Vagina (tissue), 2 donors: ENCODE data around the gene DYTN. TPM values are rescaled to one million over a fixed set of nuclear protein-coding genes. Genes with fewer than 3 reads are reported as not detected.

Experiments
- DNase-seq, 2 donors: peaks; one replicate each; pipeline ENCODE4 v3.0.0-alpha.2; 2017; ENCODE audit errors: extremely low spot score in 2 of 2
- H3K27ac ChIP-seq: fragments of 200-600 bp; sonication (generic); one replicate; pipeline ENCODE4 v1.5.1; 2019
- H3K27me3 ChIP-seq: fragments of 200-600 bp; sonication (generic); one replicate; pipeline ENCODE4 v1.5.1; 2019
- H3K36me3 ChIP-seq, 2 donors: fragments of 200-600 bp; sonication (generic); one replicate each; pipeline ENCODE4 v1.5.1; 2017 to 2019
- H3K4me1 ChIP-seq: fragments of 200-600 bp; sonication (generic); one replicate; pipeline ENCODE4 v1.5.1; 2019
- H3K4me3 ChIP-seq, 2 donors: fragments of 200-600 bp; sonication (generic); 1 replicate in 1 of 2; 2 replicates in 1 of 2; pipeline ENCODE4 v1.5.1; 2016 to 2019
- H3K9me3 ChIP-seq: fragments of 200-600 bp; sonication (generic); one replicate; pipeline ENCODE4 v1.5.1; 2019
- POLR2A ChIP-seq, 2 donors: fragments of 450-650 bp; IDR thresholded peaks; one replicate each; pipeline ENCODE4 v1.6.1; 2017; ENCODE audit warnings: antibody characterized with exemption in 2 of 2, mild to moderate bottlenecking in 2 of 2, moderate library complexity in 2 of 2
- POLR2AphosphoS5 ChIP-seq, 2 donors: sonication (generic); formaldehyde crosslinking; IDR thresholded peaks; one replicate each; pipeline ENCODE4 v1.9.0; 2017; ENCODE audit warnings: antibody characterized with exemption in 2 of 2, mild to moderate bottlenecking in 2 of 2, low read depth in 1 of 2; ENCODE audit not compliant: insufficient read depth in 1 of 2
- intact Hi-C: fragments of 100-400 bp; cut with DNase I; formaldehyde crosslinking; loops from one replicate; pipeline ENCODE4 v1.15.1; 2023
- total RNA-seq: library from RNA; depleted of rRNA; stranded (reverse); fragments of >200 nt; gene quantifications from one replicate; pipeline ENCODE4 v1.2.3, GENCODE V29; 2016
- TF ChIP-seq, protein P1 (sequence below), 3 experiments: fragments of 450-650 bp in 2 of 3; fragments of 200-600 bp in 1 of 3; sonication (generic) in 1 of 3; IDR thresholded peaks; one replicate each; pipeline ENCODE4 v1.5.1; 2017 to 2019; ENCODE audit warnings: antibody characterized with exemption in 3 of 3, mild to moderate bottlenecking in 2 of 3, moderate library complexity in 2 of 3

Gene DYTN
- total RNA-seq, 1 donor from 2014 or later = not detected

DNA sequence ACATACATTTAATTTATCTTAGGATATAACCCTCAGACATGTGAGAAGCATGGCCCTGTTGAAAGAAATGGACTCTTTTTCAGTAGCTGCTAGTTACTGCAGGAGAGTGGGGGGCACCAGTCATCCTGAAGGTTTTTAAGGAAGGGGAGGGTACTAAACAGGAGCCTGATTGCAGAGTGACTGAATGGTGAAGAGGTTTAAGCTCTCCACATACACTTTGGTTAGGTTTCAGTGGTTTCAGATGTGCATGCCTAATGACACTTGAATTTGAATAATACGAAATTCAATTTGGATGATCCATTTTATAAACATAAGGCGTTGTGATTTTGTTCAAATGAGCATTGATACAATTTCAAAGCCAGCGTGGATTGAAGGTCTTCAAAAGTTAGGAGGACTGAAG, 86.9 kb downstream of the DYTN start:
- H3K4me1 ChIP-seq = no peaks in the 10 kb centered on the region
- no peaks in the 10 kb centered on the region for H3K9me3 ChIP-seq
- TF ChIP-seq, protein P1, sequence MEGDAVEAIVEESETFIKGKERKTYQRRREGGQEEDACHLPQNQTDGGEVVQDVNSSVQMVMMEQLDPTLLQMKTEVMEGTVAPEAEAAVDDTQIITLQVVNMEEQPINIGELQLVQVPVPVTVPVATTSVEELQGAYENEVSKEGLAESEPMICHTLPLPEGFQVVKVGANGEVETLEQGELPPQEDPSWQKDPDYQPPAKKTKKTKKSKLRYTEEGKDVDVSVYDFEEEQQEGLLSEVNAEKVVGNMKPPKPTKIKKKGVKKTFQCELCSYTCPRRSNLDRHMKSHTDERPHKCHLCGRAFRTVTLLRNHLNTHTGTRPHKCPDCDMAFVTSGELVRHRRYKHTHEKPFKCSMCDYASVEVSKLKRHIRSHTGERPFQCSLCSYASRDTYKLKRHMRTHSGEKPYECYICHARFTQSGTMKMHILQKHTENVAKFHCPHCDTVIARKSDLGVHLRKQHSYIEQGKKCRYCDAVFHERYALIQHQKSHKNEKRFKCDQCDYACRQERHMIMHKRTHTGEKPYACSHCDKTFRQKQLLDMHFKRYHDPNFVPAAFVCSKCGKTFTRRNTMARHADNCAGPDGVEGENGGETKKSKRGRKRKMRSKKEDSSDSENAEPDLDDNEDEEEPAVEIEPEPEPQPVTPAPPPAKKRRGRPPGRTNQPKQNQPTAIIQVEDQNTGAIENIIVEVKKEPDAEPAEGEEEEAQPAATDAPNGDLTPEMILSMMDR (IDR thresholded peaks at IDR 0.05) = no peak
- no peak for TF ChIP-seq POLR2A (IDR thresholded peaks at IDR 0.05)
- no peaks in the 10 kb centered on the region for H3K36me3 ChIP-seq
- no peak overlapping the region for H3K27ac ChIP-seq
- H3K4me3 ChIP-seq = no peak overlapping the region
- DNase-seq = no peak
- intact Hi-C loops = no loop called here
- H3K27me3 ChIP-seq = no peaks in the 10 kb centered on the region

DNA sequence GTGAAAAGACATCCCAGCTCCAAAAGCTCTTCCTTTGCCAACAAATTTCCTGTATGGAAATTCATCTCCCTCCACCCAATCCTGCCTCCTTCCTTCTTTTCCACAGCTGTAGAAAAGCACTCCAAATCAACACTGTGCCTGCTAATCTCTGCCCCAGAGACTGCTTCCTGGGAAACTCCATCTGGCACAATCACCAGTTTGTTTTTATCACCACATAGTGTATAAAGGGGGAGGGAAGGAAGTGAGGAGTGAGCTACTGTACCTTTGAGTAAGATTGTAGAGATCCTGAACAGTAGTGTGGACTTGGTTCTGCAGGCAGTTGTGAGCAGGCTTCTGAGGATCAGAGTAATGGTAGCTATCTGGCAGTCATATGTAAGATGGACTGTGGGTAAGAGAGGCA, 90.6 kb downstream of the DYTN start:
- no peak overlapping the region for H3K4me3 ChIP-seq
- no peaks in the 10 kb centered on the region for H3K9me3 ChIP-seq
- no peak for DNase-seq
- intact Hi-C loops = no loop called here
- no peak overlapping the region for H3K27ac ChIP-seq
- no peaks in the 10 kb centered on the region for H3K4me1 ChIP-seq
- no peaks in the 10 kb centered on the region for H3K36me3 ChIP-seq
- H3K27me3 ChIP-seq = no peaks in the 10 kb centered on the region
- TF ChIP-seq POLR2AphosphoS5 (IDR thresholded peaks at IDR 0.05; ENCODE audit: insufficient read depth in 1 of 2, low read depth in 1 of 2) (no peak), POLR2A (IDR thresholded peaks at IDR 0.05) (no peak)
- TF ChIP-seq, protein P1 (IDR thresholded peaks at IDR 0.05) = no peak

DNA sequence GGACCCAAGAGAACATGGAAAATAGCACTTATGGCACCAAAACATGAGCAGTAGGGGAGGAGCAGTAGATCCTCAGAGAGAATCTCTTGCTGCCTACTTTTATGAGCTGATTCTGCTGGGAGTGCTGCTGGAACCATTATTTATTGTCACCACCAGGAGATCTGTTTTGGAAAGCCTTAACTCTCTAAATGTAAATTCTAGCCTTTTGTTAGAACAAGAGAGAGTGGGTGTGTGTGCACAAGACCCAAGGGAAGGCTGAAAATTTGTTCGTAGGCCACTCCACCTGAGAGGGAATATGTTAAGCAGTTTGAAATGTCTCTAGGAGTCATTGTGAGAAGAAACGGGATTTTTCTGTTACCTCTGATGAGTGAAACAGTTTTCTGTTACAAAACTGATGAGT, 92.1 kb downstream of the DYTN start:
- Histone ChIP-seq H3K27ac (no peak overlapping the region), H3K4me3 (no peak overlapping the region), H3K27me3 (no peaks in the 10 kb centered on the region), H3K4me1 (no peaks in the 10 kb centered on the region), H3K36me3 (no peaks in the 10 kb centered on the region), H3K9me3 (no peaks in the 10 kb centered on the region)
- intact Hi-C loops = no loop called here
- TF ChIP-seq, protein P1 (IDR thresholded peaks at IDR 0.05) = no peak
- TF ChIP-seq POLR2A (IDR thresholded peaks at IDR 0.05) (no peak), POLR2AphosphoS5 (IDR thresholded peaks at IDR 0.05; ENCODE audit: insufficient read depth in 1 of 2, low read depth in 1 of 2) (no peak)
- DNase-seq = no peak

DNA sequence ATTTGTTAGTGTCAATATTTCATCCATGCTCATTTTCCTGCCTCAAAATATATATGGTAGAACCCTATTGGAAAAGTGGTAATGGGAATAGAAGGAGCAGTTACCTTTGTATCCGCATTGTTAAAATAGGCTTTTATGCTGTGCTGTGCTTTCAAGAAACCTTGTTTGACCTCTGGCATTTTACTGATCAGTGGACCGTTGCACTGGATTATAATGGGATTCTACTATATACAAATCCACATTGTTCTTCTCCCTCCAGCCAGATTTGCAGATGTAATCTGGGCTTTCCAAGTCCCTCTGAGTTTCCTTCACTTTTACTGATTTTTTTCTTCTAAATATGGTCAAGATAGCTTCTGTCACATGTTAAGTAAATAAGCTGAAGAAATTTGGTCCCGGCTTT, 99.2 kb downstream of the DYTN start:
- Histone ChIP-seq H3K27me3 (no peaks in the 10 kb centered on the region), H3K4me1 (no peaks in the 10 kb centered on the region), H3K36me3 (no peaks in the 10 kb centered on the region), H3K9me3 (no peaks in the 10 kb centered on the region), H3K4me3 (no peak overlapping the region), H3K27ac (no peak overlapping the region)
- no peak for DNase-seq
- intact Hi-C loops = no loop called here
- TF ChIP-seq POLR2AphosphoS5 (IDR thresholded peaks at IDR 0.05; ENCODE audit: insufficient read depth in 1 of 2, low read depth in 1 of 2) = no peak
- TF ChIP-seq, protein P1 (IDR thresholded peaks at IDR 0.05) = no peak
- TF ChIP-seq POLR2A (IDR thresholded peaks at IDR 0.05) = no peak

DNA sequence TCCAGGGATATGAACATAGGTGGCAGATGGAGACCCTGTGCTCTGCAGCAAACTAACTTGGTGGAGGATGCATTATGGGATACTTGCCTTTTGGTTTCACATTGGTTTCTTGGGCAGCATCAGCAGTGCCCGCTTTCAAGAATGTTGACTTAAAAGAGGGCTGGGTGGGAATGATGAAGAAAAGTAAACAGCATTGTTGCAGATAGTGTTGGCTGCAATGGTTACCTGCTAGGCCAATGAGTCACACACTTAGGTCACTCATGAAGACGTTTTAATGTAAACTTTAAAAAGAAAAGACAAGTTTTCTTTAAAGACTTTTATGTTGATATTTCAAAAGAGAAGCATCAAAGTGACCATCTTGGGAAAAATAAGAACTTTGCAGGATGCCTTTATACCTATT, 102.0 kb downstream of the DYTN start:
- intact Hi-C loops = no loop called here
- Histone ChIP-seq H3K36me3 (no peaks in the 10 kb centered on the region), H3K4me1 (no peaks in the 10 kb centered on the region), H3K27ac (no peak overlapping the region), H3K27me3 (no peaks in the 10 kb centered on the region), H3K4me3 (no peak overlapping the region), H3K9me3 (no peaks in the 10 kb centered on the region)
- no peak for DNase-seq
- TF ChIP-seq POLR2AphosphoS5 (IDR thresholded peaks at IDR 0.05; ENCODE audit: insufficient read depth in 1 of 2, low read depth in 1 of 2) (no peak), POLR2A (IDR thresholded peaks at IDR 0.05) (no peak)
- TF ChIP-seq, protein P1 (IDR thresholded peaks at IDR 0.05) = no peak
